Activated CD8-positive, alpha-beta memory T cell treated with anti-CD3 and anti-CD28 coated beads, Interleukin-2, amount 50 U/mL, for 1 hour (primary cell): ENCODE data around the gene FCSK.
"Not testable (repeated sequence)": the region's sequence is repeated elsewhere in the genome, so short reads cannot be mapped to it uniquely, and the experiment has no call there.

Experiments
- DNase-seq: peaks from one replicate; pipeline ENCODE4 v3.0.0-alpha.2; 2020; ENCODE audit errors: extremely low read depth

Gene FCSK

GRCh38 chr16:70454222-70455034 lies at the start of gene FCSK:
FCSK (plus strand) TSS chr16:70454595; CDS start chr16:70463191, 8,596 bp downstream.
- DNase-seq: peak; percentile 17

- DNase-seq: not testable (repeated sequence)
Observed at GRCh38 chr16:70406104-70406503, 48.3 kb upstream of the FCSK start.

- DNase-seq: no peak
Observed at GRCh38 chr16:70407811-70408274, 46.6 kb upstream of the FCSK start.

- no peak for DNase-seq
Observed at GRCh38 chr16:70410734-70411133, 43.7 kb upstream of the FCSK start.

- no peak for DNase-seq
Observed at GRCh38 chr16:70412385-70412784, 42.0 kb upstream of the FCSK start.

GRCh38 chr16:70413572-70413971 lies 40.8 kb upstream of the FCSK start:
- not testable (repeated sequence) for DNase-seq

- no peak for DNase-seq
Observed at GRCh38 chr16:70416748-70417616, 37.4 kb upstream of the FCSK start.

GRCh38 chr16:70417661-70418060 lies 36.7 kb upstream of the FCSK start:
- DNase-seq: no peak

GRCh38 chr16:70418274-70418992 lies 36.0 kb upstream of the FCSK start:
- no peak for DNase-seq

GRCh38 chr16:70418993-70419318 lies 35.4 kb upstream of the FCSK start:
- no peak for DNase-seq

- no peak for DNase-seq
Observed at GRCh38 chr16:70419384-70420327, 34.7 kb upstream of the FCSK start.

- no peak for DNase-seq
Observed at GRCh38 chr16:70421014-70421413, 33.4 kb upstream of the FCSK start.

GRCh38 chr16:70421473-70422311 lies 32.7 kb upstream of the FCSK start:
- no peak for DNase-seq

GRCh38 chr16:70422543-70422942 lies 31.9 kb upstream of the FCSK start:
- no peak for DNase-seq

GRCh38 chr16:70427786-70428177 lies 26.6 kb upstream of the FCSK start:
- DNase-seq: no peak

- DNase-seq: no peak
Observed at GRCh38 chr16:70428178-70428998, 26.0 kb upstream of the FCSK start.

GRCh38 chr16:70429888-70430666 lies 24.3 kb upstream of the FCSK start:
- no peak for DNase-seq
